Peyer's patch (tissue), 4 donors: Measurements from ENCODE around the gene FBXW5.

Experiments used
- POLR2A ChIP-seq, 2 donors: fragments of 450-650 bp; IDR thresholded peaks; one replicate each; pipeline ENCODE4 v1.5.1; 2017; ENCODE audit warnings: antibody characterized with exemption in 2 of 2, mild to moderate bottlenecking in 2 of 2, moderate library complexity in 2 of 2
- TF ChIP-seq, protein P1 (sequence below), 6 experiments: fragments of 450-650 bp in 4 of 6; fragments of 200-600 bp in 2 of 6; sonication (generic) in 1 of 6; IDR thresholded peaks; one replicate each; pipeline ENCODE4 v1.5.1; 2017 to 2019; ENCODE audit warnings: antibody characterized with exemption in 6 of 6, mild to moderate bottlenecking in 3 of 6, moderate library complexity in 1 of 6

DNA sequence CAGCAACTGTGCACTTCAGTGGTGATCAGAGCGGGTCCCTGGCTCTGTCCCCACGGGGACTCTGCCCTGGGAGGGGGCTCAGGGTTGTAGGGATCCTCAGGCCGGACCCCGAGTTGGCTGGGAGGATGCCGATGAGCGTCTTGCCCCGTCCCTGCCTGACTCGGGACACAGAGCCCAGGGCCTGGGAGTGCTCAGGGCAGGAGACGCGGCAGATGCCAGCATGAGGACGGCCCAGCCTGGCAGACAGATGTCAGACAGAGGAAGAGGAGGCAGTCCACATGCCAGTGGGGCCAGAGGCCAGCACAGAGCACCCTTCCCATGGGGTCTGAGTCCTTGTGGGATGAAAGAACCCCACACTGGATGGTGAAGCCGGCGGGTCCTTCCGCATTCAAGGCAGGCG is 18.8 kb upstream of the FBXW5 start:
- TF ChIP-seq, protein P1, sequence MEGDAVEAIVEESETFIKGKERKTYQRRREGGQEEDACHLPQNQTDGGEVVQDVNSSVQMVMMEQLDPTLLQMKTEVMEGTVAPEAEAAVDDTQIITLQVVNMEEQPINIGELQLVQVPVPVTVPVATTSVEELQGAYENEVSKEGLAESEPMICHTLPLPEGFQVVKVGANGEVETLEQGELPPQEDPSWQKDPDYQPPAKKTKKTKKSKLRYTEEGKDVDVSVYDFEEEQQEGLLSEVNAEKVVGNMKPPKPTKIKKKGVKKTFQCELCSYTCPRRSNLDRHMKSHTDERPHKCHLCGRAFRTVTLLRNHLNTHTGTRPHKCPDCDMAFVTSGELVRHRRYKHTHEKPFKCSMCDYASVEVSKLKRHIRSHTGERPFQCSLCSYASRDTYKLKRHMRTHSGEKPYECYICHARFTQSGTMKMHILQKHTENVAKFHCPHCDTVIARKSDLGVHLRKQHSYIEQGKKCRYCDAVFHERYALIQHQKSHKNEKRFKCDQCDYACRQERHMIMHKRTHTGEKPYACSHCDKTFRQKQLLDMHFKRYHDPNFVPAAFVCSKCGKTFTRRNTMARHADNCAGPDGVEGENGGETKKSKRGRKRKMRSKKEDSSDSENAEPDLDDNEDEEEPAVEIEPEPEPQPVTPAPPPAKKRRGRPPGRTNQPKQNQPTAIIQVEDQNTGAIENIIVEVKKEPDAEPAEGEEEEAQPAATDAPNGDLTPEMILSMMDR (IDR thresholded peaks at IDR 0.05), result no peak
- TF ChIP-seq POLR2A (IDR thresholded peaks at IDR 0.05), result no peak
